BE2C (cell line): ENCODE data around the gene IRAK4.

Experiments
- DNase-seq: peaks from one replicate; pipeline ENCODE4 v3.0.0-alpha.2; 2020
- H3K27me3 ChIP-seq: fragments of 250-450 bp; sonication (Bioruptor Pico); 2 replicates; pipeline ENCODE4 v1.5.1; 2020; ENCODE audit warnings: mild to moderate bottlenecking
- H3K36me3 ChIP-seq: fragments of 250-450 bp; sonication (Bioruptor Pico); 2 replicates; pipeline ENCODE4 v1.5.1; 2020; ENCODE audit warnings: mild to moderate bottlenecking
- H3K4me1 ChIP-seq: fragments of 250-450 bp; sonication (Bioruptor Pico); 2 replicates; pipeline ENCODE4 v1.5.1; 2020
- H3K4me3 ChIP-seq: 2 replicates; pipeline ENCODE4 v1.5.1; 2011; ENCODE audit warnings: low read depth, low read length
- H3K9me3 ChIP-seq: fragments of 250-450 bp; sonication (Bioruptor Pico); 2 replicates; pipeline ENCODE4 v1.5.1; 2020
- TF ChIP-seq, protein P1 (sequence below): IDR thresholded peaks from 2 replicates; pipeline ENCODE4 v1.5.1; 2012; ENCODE audit warnings: mild to moderate bottlenecking, low read depth, low read length

Gene IRAK4

GRCh38 chr12:43761500-43761899 is 2.7 kb downstream of the IRAK4 start:
- Histone ChIP-seq H3K4me1 (peaks cover 4% of the 10 kb centered on the region), H3K36me3 (no peaks in the 10 kb centered on the region), H3K4me3 (no peak overlapping the region), H3K27me3 (no peaks in the 10 kb centered on the region), H3K9me3 (no peaks in the 10 kb centered on the region)
- TF ChIP-seq, protein P1, sequence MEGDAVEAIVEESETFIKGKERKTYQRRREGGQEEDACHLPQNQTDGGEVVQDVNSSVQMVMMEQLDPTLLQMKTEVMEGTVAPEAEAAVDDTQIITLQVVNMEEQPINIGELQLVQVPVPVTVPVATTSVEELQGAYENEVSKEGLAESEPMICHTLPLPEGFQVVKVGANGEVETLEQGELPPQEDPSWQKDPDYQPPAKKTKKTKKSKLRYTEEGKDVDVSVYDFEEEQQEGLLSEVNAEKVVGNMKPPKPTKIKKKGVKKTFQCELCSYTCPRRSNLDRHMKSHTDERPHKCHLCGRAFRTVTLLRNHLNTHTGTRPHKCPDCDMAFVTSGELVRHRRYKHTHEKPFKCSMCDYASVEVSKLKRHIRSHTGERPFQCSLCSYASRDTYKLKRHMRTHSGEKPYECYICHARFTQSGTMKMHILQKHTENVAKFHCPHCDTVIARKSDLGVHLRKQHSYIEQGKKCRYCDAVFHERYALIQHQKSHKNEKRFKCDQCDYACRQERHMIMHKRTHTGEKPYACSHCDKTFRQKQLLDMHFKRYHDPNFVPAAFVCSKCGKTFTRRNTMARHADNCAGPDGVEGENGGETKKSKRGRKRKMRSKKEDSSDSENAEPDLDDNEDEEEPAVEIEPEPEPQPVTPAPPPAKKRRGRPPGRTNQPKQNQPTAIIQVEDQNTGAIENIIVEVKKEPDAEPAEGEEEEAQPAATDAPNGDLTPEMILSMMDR, result no peak
- no peak for DNase-seq

GRCh38 chr12:43762596-43762995 is 3.8 kb downstream of the IRAK4 start:
- TF ChIP-seq, protein P1, result no peak
- H3K9me3 ChIP-seq, result no peaks in the 10 kb centered on the region
- DNase-seq, result no peak
- no peak overlapping the region for H3K4me3 ChIP-seq
- no peaks in the 10 kb centered on the region for H3K27me3 ChIP-seq
- H3K36me3 ChIP-seq, result no peaks in the 10 kb centered on the region
- H3K4me1 ChIP-seq, result peaks cover 4% of the 10 kb centered on the region

DNA sequence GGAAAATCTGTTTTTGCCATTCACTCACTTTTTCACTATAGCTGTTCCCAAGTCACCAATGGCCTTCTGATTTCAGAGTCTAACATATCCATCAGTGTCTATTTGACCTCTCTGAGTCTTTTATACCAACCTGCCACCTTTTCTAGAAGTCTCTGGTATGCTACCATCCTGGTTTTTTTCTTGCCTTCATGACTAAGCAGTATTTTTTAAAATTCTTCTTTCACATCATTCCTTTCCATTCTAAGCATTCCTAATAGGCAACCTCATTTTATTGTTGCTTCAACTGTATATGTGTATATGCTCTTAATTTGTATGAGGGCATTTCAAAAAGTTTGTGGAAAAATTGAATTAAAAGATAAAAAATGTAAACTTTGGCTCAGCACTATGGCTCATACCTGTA is 5.0 kb downstream of the IRAK4 start:
- Histone ChIP-seq H3K4me1 (no peaks in the 10 kb centered on the region), H3K9me3 (no peaks in the 10 kb centered on the region), H3K36me3 (no peaks in the 10 kb centered on the region), H3K27me3 (no peaks in the 10 kb centered on the region), H3K4me3 (no peak overlapping the region)
- no peak for DNase-seq
- TF ChIP-seq, protein P1, result no peak

DNA sequence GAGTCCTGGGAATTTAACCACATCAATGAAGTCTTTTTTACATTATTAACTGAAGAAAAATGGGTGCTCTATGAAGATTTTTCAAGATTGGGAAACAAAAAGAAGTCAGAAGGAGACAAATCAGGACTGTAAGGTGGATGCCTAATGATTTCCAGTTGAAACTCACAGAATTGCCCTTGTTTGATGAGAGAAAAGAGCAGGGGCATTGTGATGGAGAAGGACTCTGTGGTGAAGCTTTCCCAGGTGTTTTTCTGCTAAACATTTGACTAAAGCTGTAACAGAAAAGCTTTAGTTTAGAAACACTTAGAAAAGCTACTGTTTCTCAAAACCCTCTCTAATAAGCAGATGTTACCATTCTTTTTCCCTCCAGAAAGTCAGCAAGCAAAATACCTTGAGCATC is 5.8 kb downstream of the IRAK4 start:
- DNase-seq, result no peak
- TF ChIP-seq, protein P1, result no peak
- Histone ChIP-seq H3K4me1 (no peaks in the 10 kb centered on the region), H3K36me3 (no peaks in the 10 kb centered on the region), H3K27me3 (no peaks in the 10 kb centered on the region), H3K9me3 (no peaks in the 10 kb centered on the region), H3K4me3 (no peak overlapping the region)

DNA sequence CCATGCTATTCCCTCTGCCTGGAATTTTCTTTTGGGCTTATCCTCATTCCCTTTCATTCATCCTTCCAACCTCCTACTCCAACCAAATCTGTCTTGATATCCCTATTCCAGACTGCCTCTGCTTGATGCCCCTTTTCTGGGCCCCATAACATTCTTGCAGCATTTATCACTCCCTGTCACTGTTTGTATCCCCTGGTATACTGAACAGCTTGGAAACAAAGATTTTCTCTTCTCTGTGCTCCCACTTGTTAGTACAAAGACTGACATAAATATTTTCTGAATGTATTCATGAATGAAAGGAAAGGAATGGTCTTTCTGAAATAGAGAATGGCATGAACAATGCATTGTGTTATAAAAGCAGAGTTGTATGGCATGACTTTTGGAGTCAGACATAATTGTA is 7.5 kb downstream of the IRAK4 start:
- TF ChIP-seq, protein P1, result no peak
- Histone ChIP-seq H3K27me3 (no peaks in the 10 kb centered on the region), H3K4me3 (no peak overlapping the region), H3K9me3 (no peaks in the 10 kb centered on the region), H3K4me1 (no peaks in the 10 kb centered on the region), H3K36me3 (no peaks in the 10 kb centered on the region)
- no peak for DNase-seq

DNA sequence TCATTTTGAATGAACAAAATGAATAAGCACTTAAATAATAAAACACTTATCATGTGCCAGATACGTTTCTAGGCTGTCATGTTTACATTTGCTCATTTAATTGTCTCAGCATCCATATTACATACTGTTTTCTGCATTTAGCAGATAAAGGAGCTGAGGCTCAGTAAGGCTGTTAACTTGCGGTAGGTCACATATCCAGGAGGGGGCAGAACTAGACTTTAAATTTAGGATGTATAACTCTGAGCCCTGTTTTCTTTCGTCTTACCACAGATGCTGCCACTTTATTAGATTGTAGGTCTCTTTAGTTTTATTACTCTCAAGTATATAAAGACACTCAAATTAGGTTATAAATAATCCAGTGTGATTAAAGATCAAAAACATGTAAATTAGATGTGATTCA is 17.7 kb downstream of the IRAK4 start:
- Histone ChIP-seq H3K27me3 (no peaks in the 10 kb centered on the region; the same call in 1 of the 2 replicates), H3K36me3 (no peaks in the 10 kb centered on the region), H3K9me3 (no peaks in the 10 kb centered on the region), H3K4me3 (no peak overlapping the region), H3K4me1 (no peaks in the 10 kb centered on the region)
- peak; percentile 10 for DNase-seq
- TF ChIP-seq, protein P1, result peak; percentile 65
